ENCODE data around the gene BPIFA1. TPM values are rescaled to one million over a fixed set of nuclear protein-coding genes. Genes with fewer than 3 reads are reported as not detected.

BPIFA1 gene
- total RNA-seq, 1 donor = not detected

GRCh38 chr20:33249456-33249855 lies 13.7 kb downstream of the BPIFA1 start:
- no peak for DNase-seq (ENCODE audit: low read depth)
- TF ChIP-seq CTCF (IDR thresholded peaks at IDR 0.05; ENCODE audit: insufficient read depth, low read depth, low read length) = no peak
- no peak overlapping the region for H3K4me3 ChIP-seq (ENCODE audit: low read depth, low read length)

GRCh38 chr20:33250666-33251065 lies 14.9 kb downstream of the BPIFA1 start:
- no peak overlapping the region for H3K4me3 ChIP-seq (ENCODE audit: low read depth, low read length)
- DNase-seq (ENCODE audit: low read depth) = no peak
- TF ChIP-seq CTCF (IDR thresholded peaks at IDR 0.05; ENCODE audit: insufficient read depth, low read depth, low read length) = no peak

- no peak for TF ChIP-seq CTCF (IDR thresholded peaks at IDR 0.05; ENCODE audit: insufficient read depth, low read depth, low read length)
- DNase-seq (ENCODE audit: low read depth) = no peak
- H3K4me3 ChIP-seq (ENCODE audit: low read depth, low read length) = no peak overlapping the region
These were observed 15.7 kb downstream of the BPIFA1 start for GRCh38 chr20:33251496-33251895.

GRCh38 chr20:33252460-33252859 lies 16.7 kb downstream of the BPIFA1 start:
- DNase-seq (ENCODE audit: low read depth) = no peak
- H3K4me3 ChIP-seq (ENCODE audit: low read depth, low read length) = no peak overlapping the region
- TF ChIP-seq CTCF (IDR thresholded peaks at IDR 0.05; ENCODE audit: insufficient read depth, low read depth, low read length) = no peak

GRCh38 chr20:33255005-33255404 lies 19.2 kb downstream of the BPIFA1 start:
- no peak for TF ChIP-seq CTCF (IDR thresholded peaks at IDR 0.05; ENCODE audit: insufficient read depth, low read depth, low read length)
- H3K4me3 ChIP-seq (ENCODE audit: low read depth, low read length) = no peak overlapping the region

GRCh38 chr20:33257237-33257636 lies 21.4 kb downstream of the BPIFA1 start:
- no peak for DNase-seq (ENCODE audit: low read depth)
- TF ChIP-seq CTCF (IDR thresholded peaks at IDR 0.05; ENCODE audit: insufficient read depth, low read depth, low read length) = no peak
- H3K4me3 ChIP-seq (ENCODE audit: low read depth, low read length) = no peak overlapping the region

More at GRCh38 chr20:33255005-33255404, 19.2 kb downstream of the BPIFA1 start:
- no peak for DNase-seq (ENCODE audit: low read depth)

GRCh38 chr20:33259371-33259770 lies 23.6 kb downstream of the BPIFA1 start:
- no peak for TF ChIP-seq CTCF (IDR thresholded peaks at IDR 0.05; ENCODE audit: insufficient read depth, low read depth, low read length)
- DNase-seq (ENCODE audit: low read depth) = no peak
- H3K4me3 ChIP-seq (ENCODE audit: low read depth, low read length) = no peak overlapping the region
